ENCODE data around the gene IL17D.
"Not testable (repeated sequence)": the region's sequence is repeated elsewhere in the genome, so short reads cannot be mapped to it uniquely, and the experiment has no call there.

Gene IL17D

DNA sequence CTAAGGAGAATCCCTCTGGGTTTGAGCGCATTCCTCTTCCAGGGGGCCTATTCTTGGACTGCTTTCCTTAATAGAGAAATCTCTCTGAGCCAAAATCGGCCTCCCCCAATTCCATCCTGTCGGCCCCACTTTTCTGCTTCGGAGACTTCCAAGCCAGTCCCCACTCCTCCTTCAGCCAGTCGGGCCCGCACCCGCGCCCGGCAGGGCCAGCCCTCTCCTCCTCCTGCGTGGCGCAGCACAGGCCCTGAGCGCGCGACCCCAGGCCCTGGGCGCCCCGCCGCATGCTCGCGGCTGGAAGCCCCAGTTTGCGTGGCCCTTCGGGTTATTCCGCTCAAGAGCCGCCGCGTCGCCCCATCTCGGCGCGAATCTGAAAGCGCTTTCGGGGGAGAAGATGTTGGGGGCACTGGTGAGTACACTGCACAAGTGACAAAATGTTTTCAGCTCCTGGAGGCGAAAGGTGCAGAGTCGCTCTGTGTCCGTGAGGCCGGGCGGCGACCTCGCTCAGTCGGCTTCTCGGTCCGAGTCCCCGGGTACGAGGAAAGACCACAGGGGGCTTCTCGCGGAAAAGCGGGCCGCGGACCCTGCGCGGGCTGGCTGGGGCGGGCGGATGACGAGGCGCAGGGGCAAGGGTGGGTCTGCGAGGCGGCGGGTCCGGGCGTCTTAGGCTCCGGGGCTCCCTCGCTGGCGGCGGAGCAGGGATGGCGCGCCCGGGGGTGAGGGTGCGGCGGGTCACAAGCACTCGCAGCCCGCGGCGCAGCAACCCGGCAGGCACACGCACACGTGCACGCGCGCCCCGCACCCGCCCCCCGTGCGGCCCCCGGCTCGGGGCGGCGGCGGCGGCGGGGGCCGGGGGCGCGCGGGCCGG is at the start of gene IL17D:
TSS of gene IL17D (plus strand) at position 785 of the 865 bp plus-strand sequence. CDS start 303 bp downstream, outside the sequence.
- peak; percentile 14 for DNase-seq (ENCODE audit: low read depth)

GRCh38 chr13:20654156-20654555 is 49.3 kb upstream of the IL17D start:
- DNase-seq (ENCODE audit: low read depth), result no peak

DNA sequence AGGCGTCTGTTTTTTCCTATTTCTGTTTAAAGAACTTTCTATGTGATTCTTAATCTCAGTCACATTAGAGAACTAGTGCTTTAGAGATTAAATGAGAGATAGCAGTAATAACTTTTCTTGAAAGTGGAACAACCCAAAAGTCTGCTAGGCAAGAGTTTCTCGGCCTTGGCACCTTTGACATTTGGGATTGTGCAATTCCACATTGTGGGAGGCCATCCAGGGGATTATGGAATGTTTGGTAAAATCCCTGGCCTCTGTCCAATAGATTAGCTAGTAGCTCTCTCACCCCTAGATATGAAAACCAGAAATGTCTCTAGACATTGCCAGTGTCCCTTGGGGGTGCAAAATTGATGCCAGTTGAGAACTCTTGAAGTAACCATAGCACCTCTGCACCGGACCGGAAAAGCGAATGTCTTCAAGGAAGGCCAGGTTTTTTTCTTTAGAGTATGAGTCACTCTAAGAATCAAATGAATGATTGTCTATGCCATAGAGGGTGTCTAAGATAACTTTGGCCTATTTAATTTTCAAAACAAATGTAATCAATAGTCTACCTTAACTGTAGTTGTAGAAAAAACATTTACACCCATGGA is 45.0 kb upstream of the IL17D start:
- no peak for DNase-seq (ENCODE audit: low read depth)

DNA sequence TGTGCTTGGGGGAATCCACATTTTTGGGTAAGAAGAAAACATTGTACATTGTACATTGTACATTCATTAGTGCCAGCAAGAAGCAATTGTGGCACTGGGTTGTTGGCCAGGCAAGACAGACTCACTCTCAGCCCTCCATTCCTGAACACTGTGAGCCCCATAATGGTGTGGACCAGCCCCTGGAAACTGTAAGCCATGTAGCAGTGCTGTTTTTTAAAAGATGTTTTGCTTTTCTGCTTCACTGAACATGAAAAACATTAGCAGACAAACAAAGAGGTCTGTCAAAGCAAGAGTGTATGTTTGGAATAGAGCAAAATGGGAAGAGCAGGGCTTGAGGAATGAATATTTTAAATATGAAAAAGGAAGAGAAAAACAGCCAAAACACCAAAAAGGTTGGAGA is 39.1 kb upstream of the IL17D start:
- DNase-seq (ENCODE audit: low read depth), result no peak

GRCh38 chr13:20666948-20667347 is 36.6 kb upstream of the IL17D start:
- no peak for DNase-seq (ENCODE audit: low read depth)

- DNase-seq (ENCODE audit: low read depth), result no peak
Measured at GRCh38 chr13:20667857-20668437, 35.6 kb upstream of the IL17D start.

DNA sequence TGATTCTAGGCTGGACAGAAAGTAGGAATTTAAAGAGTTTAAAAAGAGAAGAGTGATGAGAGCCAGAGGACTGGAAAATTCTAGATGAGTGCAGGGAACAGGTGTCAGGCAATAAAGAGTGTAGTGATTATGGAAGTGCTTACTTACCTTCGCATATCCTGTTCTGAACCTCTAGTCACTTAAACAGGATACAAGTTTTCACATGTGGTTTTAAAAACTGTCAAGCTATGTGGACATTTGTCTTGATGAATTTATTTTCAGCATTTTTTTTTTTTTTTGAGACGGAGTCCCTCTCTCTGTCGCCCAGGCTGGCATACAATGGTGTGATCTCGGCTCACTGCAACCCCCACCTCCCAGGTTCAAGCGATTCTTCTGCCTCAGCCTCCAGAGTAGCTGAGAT is 34.3 kb upstream of the IL17D start:
- no peak for DNase-seq (ENCODE audit: low read depth)

DNA sequence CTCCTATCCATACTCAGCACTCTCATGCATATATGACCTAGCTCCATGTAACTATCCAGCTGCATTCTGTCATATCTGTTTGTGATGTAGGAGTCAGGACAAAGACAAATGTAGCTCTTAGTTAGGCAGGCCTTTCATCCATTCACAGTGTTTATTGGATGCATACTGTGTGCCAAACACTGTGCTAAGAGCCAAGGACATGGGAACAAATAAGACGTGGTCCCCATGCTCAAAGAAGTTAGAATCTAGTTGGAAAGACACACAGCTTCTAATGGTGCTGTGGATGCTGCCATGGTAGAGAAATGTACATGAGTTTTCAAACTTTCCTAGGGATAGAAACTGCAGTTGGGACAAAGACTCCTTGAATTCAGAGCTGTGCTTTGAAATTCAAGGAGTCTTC is 31.7 kb upstream of the IL17D start:
- DNase-seq (ENCODE audit: low read depth), result no peak

DNA sequence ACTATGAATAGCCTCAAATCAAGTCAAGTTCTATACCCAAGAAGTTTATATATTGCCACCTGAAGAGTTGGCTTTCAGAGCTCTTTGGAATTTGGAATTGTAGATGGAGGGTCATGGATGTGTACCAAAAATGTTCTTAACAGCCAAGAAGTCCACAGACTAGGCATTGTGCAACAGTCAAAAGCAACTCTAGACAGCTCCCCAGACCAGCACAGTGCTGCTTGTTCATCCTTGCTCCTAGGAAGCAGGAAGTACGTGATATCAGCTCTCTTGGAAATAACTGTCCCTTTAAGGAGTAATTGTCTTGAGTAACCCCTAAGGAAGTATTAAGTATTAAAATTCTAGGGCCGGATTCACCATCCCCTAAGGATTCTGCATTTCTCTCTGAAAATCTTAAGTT is 30.7 kb upstream of the IL17D start:
- no peak for DNase-seq (ENCODE audit: low read depth)

DNA sequence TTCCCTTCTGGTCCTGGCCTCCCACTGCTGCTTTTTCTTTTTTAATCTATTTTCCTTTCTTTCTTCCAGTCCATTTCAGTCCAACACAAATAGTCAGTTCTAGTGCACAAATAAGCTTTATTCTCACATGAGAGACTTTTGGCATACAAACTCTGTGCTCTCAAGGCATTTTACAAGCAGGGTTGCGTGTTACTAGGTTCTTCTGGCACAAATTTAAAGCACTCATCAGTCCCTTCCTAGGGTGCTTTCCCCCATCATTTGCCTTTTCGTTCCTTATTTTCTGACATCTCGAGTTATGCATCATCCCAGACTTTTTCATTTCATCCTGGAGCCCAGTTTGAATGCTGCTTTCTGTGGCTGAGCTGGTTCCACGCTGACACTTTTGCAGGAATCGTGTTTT is 29.8 kb upstream of the IL17D start:
- no peak for DNase-seq (ENCODE audit: low read depth)

DNA sequence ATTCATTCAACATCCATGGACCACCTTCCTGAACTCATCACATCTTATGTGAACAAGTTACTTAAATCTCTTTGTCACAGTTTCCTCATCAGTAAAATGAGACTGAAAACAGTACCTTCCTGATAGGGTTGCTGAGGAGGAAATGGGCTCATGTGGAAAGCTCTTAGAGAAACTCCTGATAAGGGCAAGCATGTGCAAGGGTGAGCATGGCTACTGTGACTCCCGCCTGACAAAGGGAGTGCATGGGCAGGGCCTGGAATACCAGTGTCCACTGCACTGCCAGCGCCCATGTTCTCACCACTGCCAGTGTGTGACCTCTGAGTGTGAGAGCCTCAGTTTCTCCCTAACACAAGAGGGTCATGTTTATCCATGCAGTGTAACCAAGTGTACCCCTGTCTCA is 27.3 kb upstream of the IL17D start:
- DNase-seq (ENCODE audit: low read depth), result no peak

GRCh38 chr13:20678606-20679005 is 24.9 kb upstream of the IL17D start:
- not testable (repeated sequence) for DNase-seq (ENCODE audit: low read depth)

DNA sequence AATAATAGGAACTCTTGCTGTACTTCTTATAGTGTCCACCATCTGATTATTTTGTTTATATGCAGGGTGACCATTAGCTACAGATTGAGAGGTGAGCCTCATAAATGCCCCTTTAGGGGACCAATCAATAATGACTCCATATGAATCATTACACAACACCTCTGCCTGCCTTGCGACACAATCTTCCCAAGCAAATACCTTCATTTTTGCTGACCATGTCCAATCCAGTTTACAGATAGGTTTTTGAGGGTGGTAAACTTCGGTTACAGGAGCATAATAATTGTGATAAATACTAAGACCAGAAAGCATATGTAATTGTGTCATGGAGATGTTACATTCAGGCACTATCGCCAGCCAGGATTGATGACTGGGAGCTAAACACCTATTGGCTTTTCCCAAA is 23.6 kb upstream of the IL17D start:
- DNase-seq (ENCODE audit: low read depth), result no peak

DNA sequence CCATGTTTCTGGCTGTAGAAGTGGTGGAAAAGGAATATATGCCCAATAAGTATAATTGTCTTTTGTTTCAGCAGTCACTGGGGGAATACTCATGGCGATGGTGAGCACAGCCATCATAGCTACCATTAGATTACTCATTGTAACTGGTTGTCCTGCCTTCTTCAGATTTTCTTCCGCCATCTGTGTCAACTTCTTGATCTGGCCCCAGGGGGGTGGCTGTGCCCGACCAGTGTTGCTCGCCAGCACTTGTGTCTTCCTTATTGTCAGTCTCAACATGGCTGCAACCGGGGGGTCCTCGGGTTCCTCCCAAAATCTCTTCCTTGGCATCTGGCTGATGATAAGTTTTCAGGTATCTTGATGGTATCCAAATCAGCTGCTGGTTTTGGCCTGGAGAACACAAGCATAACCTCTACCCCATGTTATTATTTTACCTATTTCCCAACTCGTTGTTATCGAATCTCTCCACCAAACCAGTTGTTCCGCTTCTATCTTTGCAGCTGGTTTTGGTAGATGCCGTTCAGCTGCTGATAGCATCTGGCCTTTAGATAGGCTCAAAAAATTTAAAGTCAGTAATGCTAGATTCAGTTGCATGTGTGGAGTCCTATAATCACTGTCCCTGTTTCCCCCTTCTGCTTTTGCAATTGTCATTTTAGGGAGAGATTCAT is 23.0 kb upstream of the IL17D start:
- DNase-seq (ENCODE audit: low read depth), result no peak

- not testable (repeated sequence) for DNase-seq (ENCODE audit: low read depth)
Measured at GRCh38 chr13:20681481-20681880, 22.0 kb upstream of the IL17D start.

GRCh38 chr13:20682061-20682460 is 21.4 kb upstream of the IL17D start:
- DNase-seq (ENCODE audit: low read depth), result no peak

DNA sequence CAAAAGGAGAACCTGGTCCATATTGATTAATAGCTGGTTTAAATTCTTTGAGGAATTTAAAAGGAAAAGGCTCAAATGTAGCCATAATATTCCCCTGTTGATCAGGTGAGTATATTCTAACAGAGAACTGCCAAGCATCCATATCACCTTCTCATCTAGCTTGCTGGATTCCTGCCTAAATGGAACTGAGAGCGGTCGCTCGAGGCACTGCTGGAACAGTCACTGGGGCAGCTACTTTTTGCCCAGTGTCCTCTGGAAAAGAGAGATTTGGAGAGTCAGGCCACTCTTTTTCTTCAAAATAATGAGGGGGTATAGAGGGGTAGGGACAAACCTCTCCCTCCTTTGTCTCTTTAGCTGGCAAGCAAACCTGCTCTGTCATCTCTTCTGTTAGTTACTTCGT is 19.5 kb upstream of the IL17D start:
- no peak for DNase-seq (ENCODE audit: low read depth)

DNA sequence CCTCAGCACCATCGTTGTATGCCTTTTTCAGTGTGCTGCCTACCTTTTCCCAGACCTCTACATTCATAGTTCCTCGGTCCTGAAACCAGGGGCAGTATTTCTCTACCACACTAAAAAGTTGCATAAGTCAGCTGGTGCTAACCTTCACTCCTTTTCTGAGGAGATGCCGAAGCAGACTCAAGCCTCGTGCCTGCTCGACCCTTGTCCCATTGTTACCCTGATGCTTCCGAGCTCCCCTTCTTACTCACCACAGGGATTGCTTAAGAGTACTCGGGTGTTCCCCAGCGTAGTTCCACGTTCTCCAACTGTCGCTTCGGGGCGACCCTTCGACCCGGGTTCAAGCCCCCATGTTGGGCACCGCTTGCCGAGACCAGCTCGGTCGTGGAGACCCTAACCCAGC is 19.0 kb upstream of the IL17D start:
- DNase-seq (ENCODE audit: low read depth), result no peak

GRCh38 chr13:20685092-20685491 is 18.4 kb upstream of the IL17D start:
- DNase-seq (ENCODE audit: low read depth), result no peak

GRCh38 chr13:20686167-20686566 is 17.3 kb upstream of the IL17D start:
- DNase-seq (ENCODE audit: low read depth), result no peak

- DNase-seq (ENCODE audit: low read depth), result no peak
Measured at GRCh38 chr13:20686863-20687579, 16.5 kb upstream of the IL17D start.

GRCh38 chr13:20689291-20689690 is 14.2 kb upstream of the IL17D start:
- DNase-seq (ENCODE audit: low read depth), result no peak

All from activated T-cell treated with anti-CD3 and anti-CD28 coated beads for 1 hour (primary cell).